ENCODE measurements around the gene PHLPP1.

DNA sequence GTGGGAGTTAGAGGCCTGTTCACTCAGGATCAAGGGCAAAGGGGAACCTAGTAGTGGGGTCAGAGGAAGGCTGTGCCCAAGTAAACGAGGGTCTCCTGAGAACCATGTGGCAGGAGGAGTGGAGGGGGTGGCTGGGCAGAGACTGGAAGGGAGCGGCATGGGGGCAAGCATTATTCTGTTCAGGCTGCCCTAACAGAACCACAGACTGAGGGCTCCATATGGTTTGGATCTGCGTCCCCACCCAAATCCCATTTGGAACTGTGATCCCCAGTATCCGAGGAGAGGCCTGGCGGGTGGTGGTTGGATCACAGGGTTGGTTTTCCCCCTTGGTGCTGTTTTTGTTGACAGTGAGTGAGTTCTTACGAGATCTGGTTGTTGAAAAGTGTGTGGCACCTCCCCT lies 287.0 kb downstream of the PHLPP1 start:
- TF ChIP-seq, protein P1, sequence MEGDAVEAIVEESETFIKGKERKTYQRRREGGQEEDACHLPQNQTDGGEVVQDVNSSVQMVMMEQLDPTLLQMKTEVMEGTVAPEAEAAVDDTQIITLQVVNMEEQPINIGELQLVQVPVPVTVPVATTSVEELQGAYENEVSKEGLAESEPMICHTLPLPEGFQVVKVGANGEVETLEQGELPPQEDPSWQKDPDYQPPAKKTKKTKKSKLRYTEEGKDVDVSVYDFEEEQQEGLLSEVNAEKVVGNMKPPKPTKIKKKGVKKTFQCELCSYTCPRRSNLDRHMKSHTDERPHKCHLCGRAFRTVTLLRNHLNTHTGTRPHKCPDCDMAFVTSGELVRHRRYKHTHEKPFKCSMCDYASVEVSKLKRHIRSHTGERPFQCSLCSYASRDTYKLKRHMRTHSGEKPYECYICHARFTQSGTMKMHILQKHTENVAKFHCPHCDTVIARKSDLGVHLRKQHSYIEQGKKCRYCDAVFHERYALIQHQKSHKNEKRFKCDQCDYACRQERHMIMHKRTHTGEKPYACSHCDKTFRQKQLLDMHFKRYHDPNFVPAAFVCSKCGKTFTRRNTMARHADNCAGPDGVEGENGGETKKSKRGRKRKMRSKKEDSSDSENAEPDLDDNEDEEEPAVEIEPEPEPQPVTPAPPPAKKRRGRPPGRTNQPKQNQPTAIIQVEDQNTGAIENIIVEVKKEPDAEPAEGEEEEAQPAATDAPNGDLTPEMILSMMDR (conservative IDR thresholded peaks at IDR 0.05; ENCODE audit: low read length): no peak
- no peak for TF ChIP-seq EZH2phosphoT487 (IDR thresholded peaks at IDR 0.05; ENCODE audit: borderline replicate concordance)
